ENCODE results near the gene TSEN34. TPM values are rescaled to one million over a fixed set of nuclear protein-coding genes. Genes with fewer than 3 reads are reported as not detected.
"Not testable (repeated sequence)": the region's sequence is repeated elsewhere in the genome, so short reads cannot be mapped to it uniquely, and the experiment has no call there.

The TSEN34 gene
- total RNA-seq, 2 experiments from 2014 or later: 16.7 to 23.6 TPM

- Histone ChIP-seq H3K9me3 (ENCODE audit: low read length) (no peaks in the 10 kb centered on the region), H4K20me1 (ENCODE audit: insufficient read depth, low read length) (no peaks in the 10 kb centered on the region), H3K79me2 (ENCODE audit: insufficient read depth, low read depth, low read length) (peaks cover 21% of the 10 kb centered on the region; the same call in 1 of the 2 replicates), H3K9me2 (ENCODE audit: insufficient read depth, low read length) (no peaks in the 10 kb centered on the region), H3K4me1 (ENCODE audit: insufficient read depth, low read length, poor library complexity, severe bottlenecking) (peaks cover 25% of the 10 kb centered on the region), H3K4me3 (ENCODE audit: low read depth, low read length, poor library complexity, severe bottlenecking) (peak overlapping the region; percentile 76), H2AFZ (ENCODE audit: low read length) (peak overlapping the region; percentile 23; the same call in 1 of the 2 replicates), H3K36me3 (ENCODE audit: insufficient read depth, low read length) (peaks cover 27% of the 10 kb centered on the region), H3K4me2 (ENCODE audit: low read length) (peak overlapping the region; percentile 97), H3K27ac (ENCODE audit: low read depth, low read length, poor library complexity, severe bottlenecking) (peak overlapping the region; percentile 82)
- ChIA-PET CTCF (ENCODE audit: unreplicated experiment) (no interaction called here), POLR2A (interaction anchor here (1.3 kb wide), 1 partner anchor 9 kb away, joined by 8 read pairs; the partner anchor contains the start of gene RPS9)
- no peak for DNase-seq (ENCODE audit: low spot score)
- BruUV-seq (replicated peaks): no TSS peak
- no peak for TF ChIP-seq CTCF (conservative IDR thresholded peaks at IDR 0.05; ENCODE audit: low read length)
- TF ChIP-seq EZH2phosphoT487 (IDR thresholded peaks at IDR 0.05; ENCODE audit: borderline replicate concordance, low read depth, low read length): no peak
- intact Hi-C loops (cut with micrococcal nuclease; ENCODE audit: unreplicated experiment): loop anchor here (1.0 to 2.0 kb wide), 2 partner anchors 8 to 33 kb away; partner anchors contain the start of genes LENG1 and RPS9
These were observed 824 bp downstream of the TSEN34 start for GRCh38 chr19:54191811-54192453.

- TF ChIP-seq CTCF (conservative IDR thresholded peaks at IDR 0.05; ENCODE audit: low read length) (no peak), EZH2phosphoT487 (IDR thresholded peaks at IDR 0.05; ENCODE audit: borderline replicate concordance, low read depth, low read length) (no peak)
- peaks cover 27% of the 10 kb centered on the region for H3K36me3 ChIP-seq (ENCODE audit: insufficient read depth, low read length)
- DNase-seq (ENCODE audit: low spot score): no peak
- POLR2A ChIA-PET: no interaction called here
- intact Hi-C loops (cut with micrococcal nuclease; ENCODE audit: unreplicated experiment): no loop called here
- BruUV-seq (replicated peaks): no TSS peak
- no peaks in the 10 kb centered on the region for H3K9me3 ChIP-seq (ENCODE audit: low read length)
- H4K20me1 ChIP-seq (ENCODE audit: insufficient read depth, low read length): no peaks in the 10 kb centered on the region
- no peak overlapping the region for H3K27ac ChIP-seq (ENCODE audit: low read depth, low read length, poor library complexity, severe bottlenecking)
- no peaks in the 10 kb centered on the region for H3K9me2 ChIP-seq (ENCODE audit: insufficient read depth, low read length)
- H3K4me2 ChIP-seq (ENCODE audit: low read length): no peak overlapping the region
- H3K4me3 ChIP-seq (ENCODE audit: low read depth, low read length, poor library complexity, severe bottlenecking): no peak overlapping the region
- H2AFZ ChIP-seq (ENCODE audit: low read length): no peak overlapping the region
- H3K79me2 ChIP-seq (ENCODE audit: insufficient read depth, low read depth, low read length): peaks cover 20% of the 10 kb centered on the region; the same call in 1 of the 2 replicates
- peaks cover 19% of the 10 kb centered on the region for H3K4me1 ChIP-seq (ENCODE audit: insufficient read depth, low read length, poor library complexity, severe bottlenecking)
- CTCF ChIA-PET (ENCODE audit: unreplicated experiment): no interaction called here
These were observed 1.9 kb downstream of the TSEN34 start for GRCh38 chr19:54193011-54193410.

GRCh38 chr19:54194463-54194862, 3.4 kb downstream of the TSEN34 start:
- CTCF ChIA-PET (ENCODE audit: unreplicated experiment): not testable (repeated sequence)

More at GRCh38 chr19:54194463-54194862, 3.4 kb downstream of the TSEN34 start:
- H3K9me2 ChIP-seq (ENCODE audit: insufficient read depth, low read length); H3K27ac ChIP-seq (ENCODE audit: low read depth, low read length, poor library complexity, severe bottlenecking); BruUV-seq (replicated peaks); H2AFZ ChIP-seq (ENCODE audit: low read length); intact Hi-C loops (cut with micrococcal nuclease; ENCODE audit: unreplicated experiment); H3K9me3 ChIP-seq (ENCODE audit: low read length); POLR2A ChIA-PET; DNase-seq (ENCODE audit: low spot score); H3K4me3 ChIP-seq (ENCODE audit: low read depth, low read length, poor library complexity, severe bottlenecking); H3K4me2 ChIP-seq (ENCODE audit: low read length); H4K20me1 ChIP-seq (ENCODE audit: insufficient read depth, low read length): not testable (repeated sequence)
- Histone ChIP-seq H3K36me3 (ENCODE audit: insufficient read depth, low read length) (peaks cover 27% of the 10 kb centered on the region), H3K79me2 (ENCODE audit: insufficient read depth, low read depth, low read length) (peaks cover 12% of the 10 kb centered on the region; the same call in 1 of the 2 replicates), H3K4me1 (ENCODE audit: insufficient read depth, low read length, poor library complexity, severe bottlenecking) (peaks cover 22% of the 10 kb centered on the region)
